Astrocyte (in vitro differentiated cells and primary cell): ENCODE results near the gene NET1. TPM values are rescaled to one million over a fixed set of nuclear protein-coding genes. Genes with fewer than 3 reads are reported as not detected.

Source experiments
- DNase-seq: peaks from one replicate; pipeline ENCODE4 v3.0.0-alpha.2; 2010; ENCODE audit warnings: low read depth
- FAIRE-seq: peaks from 2 replicates; lab custom pipeline; 2011; peaks lifted over from hg19 to GRCh38; lab: Jason Lieb, UNC
- H2AFZ ChIP-seq: 2 replicates; pipeline ENCODE4 v1.6.0; 2012; ENCODE audit warnings: low read depth, low read length, inconsistent platforms
- H3K27ac ChIP-seq: 2 replicates; pipeline ENCODE4 v1.5.1; 2011; ENCODE audit warnings: low read depth, low read length, inconsistent platforms
- H3K27me3 ChIP-seq: 2 replicates; pipeline ENCODE4 v1.6.0; 2011; ENCODE audit warnings: low read length, inconsistent platforms; ENCODE audit not compliant: insufficient read depth
- H3K36me3 ChIP-seq: 2 replicates; pipeline ENCODE4 v1.5.1; 2011; ENCODE audit warnings: low read length, inconsistent platforms; ENCODE audit not compliant: insufficient read depth
- H3K4me1 ChIP-seq: 2 replicates; pipeline ENCODE4 v1.5.1; 2011; ENCODE audit warnings: low read length, inconsistent platforms; ENCODE audit not compliant: insufficient read depth
- H3K4me2 ChIP-seq: 2 replicates; pipeline ENCODE4 v1.6.0; 2012; ENCODE audit warnings: low read length, inconsistent platforms
- H3K4me3 ChIP-seq: 2 replicates; pipeline ENCODE4 v1.5.1; 2011; ENCODE audit warnings: low read depth, mild to moderate bottlenecking, low read length, inconsistent platforms; ENCODE audit not compliant: insufficient read depth
- H3K79me2 ChIP-seq: 2 replicates; pipeline ENCODE4 v1.6.0; 2012; ENCODE audit warnings: mild to moderate bottlenecking, low read length, inconsistent platforms; ENCODE audit not compliant: insufficient read depth
- H3K9ac ChIP-seq: 2 replicates; pipeline ENCODE4 v1.6.0; 2012; ENCODE audit warnings: mild to moderate bottlenecking, low read length, inconsistent platforms
- H3K9me3 ChIP-seq: 2 replicates; pipeline ENCODE4 v1.5.1; 2012; ENCODE audit warnings: low read depth, mild to moderate bottlenecking, low read length, inconsistent platforms; ENCODE audit not compliant: insufficient read depth
- H4K20me1 ChIP-seq: 2 replicates; pipeline ENCODE4 v1.6.0; 2012; ENCODE audit warnings: low read length, inconsistent platforms; ENCODE audit not compliant: insufficient read depth
- H3K27ac Mint-ChIP-seq: one replicate; pipeline ENCODE4 v1.8.0; 2021; ENCODE audit warnings: mild to moderate bottlenecking, mixed read lengths; ENCODE audit not compliant: unreplicated experiment
- H3K27me3 Mint-ChIP-seq: one replicate; pipeline ENCODE4 v1.8.0; 2021; ENCODE audit warnings: low read depth, mixed read lengths; ENCODE audit not compliant: unreplicated experiment
- H3K36me3 Mint-ChIP-seq: one replicate; pipeline ENCODE4 v1.8.0; 2021; ENCODE audit warnings: low read depth, mixed read lengths; ENCODE audit not compliant: unreplicated experiment
- H3K4me1 Mint-ChIP-seq: one replicate; pipeline ENCODE4 v1.8.0; 2021; ENCODE audit warnings: low read depth, mixed read lengths; ENCODE audit not compliant: unreplicated experiment
- H3K4me3 Mint-ChIP-seq: one replicate; pipeline ENCODE4 v1.8.0; 2021; ENCODE audit warnings: mild to moderate bottlenecking, moderate library complexity, mixed read lengths; ENCODE audit not compliant: unreplicated experiment
- H3K9me3 Mint-ChIP-seq: one replicate; pipeline ENCODE4 v1.8.0; 2021; ENCODE audit warnings: mild to moderate bottlenecking, mixed read lengths; ENCODE audit not compliant: unreplicated experiment
- EZH2 ChIP-seq: IDR thresholded peaks from 2 replicates; pipeline ENCODE4 v1.6.1; 2012; ENCODE audit warnings: mild to moderate bottlenecking, low read length, inconsistent platforms; ENCODE audit not compliant: insufficient read depth
- total RNA-seq: library from RNA; stranded (reverse); gene quantifications from 2 replicates; pipeline ENCODE4 v1.2.1, GENCODE V29; 2021
- TF ChIP-seq, protein P1 (sequence below): IDR thresholded peaks from 2 replicates; pipeline ENCODE4 v1.5.1; 2011; ENCODE audit warnings: low read depth, mild to moderate bottlenecking, inconsistent platforms, low read length, moderate library complexity; ENCODE audit not compliant: insufficient read depth

The NET1 gene
- total RNA-seq, 1 donor from 2014 or later = 43.5 TPM

DNA sequence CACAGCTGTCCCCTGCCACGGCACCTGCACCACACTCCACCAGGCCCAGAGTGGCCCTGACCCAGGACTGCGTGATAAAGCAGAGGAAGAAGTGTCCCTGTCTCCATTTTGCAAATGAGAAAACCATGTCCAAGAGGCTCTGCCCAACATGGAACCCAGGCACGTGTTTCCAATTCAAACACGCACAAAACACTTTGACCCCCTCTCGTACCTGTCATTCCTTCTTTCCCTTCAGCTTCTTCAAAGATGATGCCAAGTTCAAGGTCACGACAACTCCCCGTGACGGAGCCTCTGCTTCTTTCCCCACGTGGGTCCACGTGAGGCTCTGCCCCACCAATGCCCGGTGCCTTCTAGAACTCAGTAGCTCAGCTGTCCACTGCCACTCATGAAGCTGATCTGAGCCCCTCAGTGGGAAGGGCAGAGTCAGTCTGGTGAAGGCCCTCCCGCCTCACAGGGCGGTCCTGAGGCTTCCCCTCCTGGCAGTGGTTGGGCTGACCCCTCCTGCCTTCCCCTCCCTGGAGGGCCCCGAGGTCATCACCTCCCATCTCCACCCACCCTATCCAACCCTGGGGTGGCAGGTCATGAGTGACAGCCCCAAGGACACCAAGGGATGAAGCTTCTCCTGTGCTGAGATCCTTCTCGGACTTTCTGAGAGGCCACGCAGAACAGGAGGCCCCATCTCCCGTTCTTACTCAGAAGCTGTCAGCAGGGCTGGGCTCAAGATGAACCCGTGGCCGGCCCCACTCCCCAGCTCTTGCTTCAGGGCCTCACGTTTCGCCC lies 68.0 kb downstream of the NET1 start:
- H2AFZ ChIP-seq = no peak overlapping the region
- Mint-ChIP-seq H3K36me3 (peaks cover 2% of the 10 kb centered on the region), H3K4me3 (no peak overlapping the region), H3K9me3 (no peaks in the 10 kb centered on the region), H3K4me1 (peaks cover 3% of the 10 kb centered on the region), H3K27me3 (peaks cover 25% of the 10 kb centered on the region), H3K27ac (no peak overlapping the region)
- H4K20me1 ChIP-seq = no peaks in the 10 kb centered on the region
- no peaks in the 10 kb centered on the region for H3K4me1 ChIP-seq
- no peaks in the 10 kb centered on the region for H3K79me2 ChIP-seq
- no peak for FAIRE-seq
- no peak overlapping the region for H3K9ac ChIP-seq
- no peak overlapping the region for H3K4me3 ChIP-seq
- H3K36me3 ChIP-seq = no peaks in the 10 kb centered on the region
- no peak overlapping the region for H3K27ac ChIP-seq
- H3K9me3 ChIP-seq = peaks cover 2% of the 10 kb centered on the region
- DNase-seq = no peak
- H3K4me2 ChIP-seq = no peak overlapping the region
- no peak for TF ChIP-seq EZH2
- TF ChIP-seq, protein P1, sequence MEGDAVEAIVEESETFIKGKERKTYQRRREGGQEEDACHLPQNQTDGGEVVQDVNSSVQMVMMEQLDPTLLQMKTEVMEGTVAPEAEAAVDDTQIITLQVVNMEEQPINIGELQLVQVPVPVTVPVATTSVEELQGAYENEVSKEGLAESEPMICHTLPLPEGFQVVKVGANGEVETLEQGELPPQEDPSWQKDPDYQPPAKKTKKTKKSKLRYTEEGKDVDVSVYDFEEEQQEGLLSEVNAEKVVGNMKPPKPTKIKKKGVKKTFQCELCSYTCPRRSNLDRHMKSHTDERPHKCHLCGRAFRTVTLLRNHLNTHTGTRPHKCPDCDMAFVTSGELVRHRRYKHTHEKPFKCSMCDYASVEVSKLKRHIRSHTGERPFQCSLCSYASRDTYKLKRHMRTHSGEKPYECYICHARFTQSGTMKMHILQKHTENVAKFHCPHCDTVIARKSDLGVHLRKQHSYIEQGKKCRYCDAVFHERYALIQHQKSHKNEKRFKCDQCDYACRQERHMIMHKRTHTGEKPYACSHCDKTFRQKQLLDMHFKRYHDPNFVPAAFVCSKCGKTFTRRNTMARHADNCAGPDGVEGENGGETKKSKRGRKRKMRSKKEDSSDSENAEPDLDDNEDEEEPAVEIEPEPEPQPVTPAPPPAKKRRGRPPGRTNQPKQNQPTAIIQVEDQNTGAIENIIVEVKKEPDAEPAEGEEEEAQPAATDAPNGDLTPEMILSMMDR = no peak
- peaks cover 1% of the 10 kb centered on the region for H3K27me3 ChIP-seq

DNA sequence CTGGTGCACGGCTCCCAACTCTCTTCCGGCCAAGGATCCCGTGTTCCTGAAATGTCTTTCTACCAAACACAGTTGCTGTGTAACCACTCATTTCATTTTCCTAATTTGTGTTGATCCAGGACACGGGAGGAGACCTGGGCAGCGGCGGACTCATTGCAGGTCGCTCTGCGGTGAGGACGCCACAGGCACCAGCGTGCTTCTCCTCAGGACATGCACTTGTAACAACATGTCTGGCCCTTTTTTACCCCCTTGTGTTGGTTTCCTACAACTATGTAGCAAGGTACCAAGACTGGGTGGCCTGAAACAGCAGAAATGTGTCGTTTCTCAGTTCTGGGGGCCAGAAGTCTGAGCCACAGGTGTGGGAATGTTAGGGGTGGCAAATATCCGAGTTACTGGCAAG lies 68.8 kb downstream of the NET1 start:
- peaks cover 3% of the 10 kb centered on the region for H3K4me1 Mint-ChIP-seq
- Histone ChIP-seq H3K4me2 (no peak overlapping the region), H3K27me3 (peaks cover 5% of the 10 kb centered on the region), H3K4me1 (no peaks in the 10 kb centered on the region), H2AFZ (no peak overlapping the region), H3K36me3 (no peaks in the 10 kb centered on the region), H3K27ac (no peak overlapping the region), H3K4me3 (no peak overlapping the region), H3K9me3 (peaks cover 2% of the 10 kb centered on the region), H3K9ac (no peak overlapping the region), H3K79me2 (no peaks in the 10 kb centered on the region), H4K20me1 (no peaks in the 10 kb centered on the region)
- H3K27me3 Mint-ChIP-seq = peaks cover 30% of the 10 kb centered on the region
- no peak for DNase-seq
- no peaks in the 10 kb centered on the region for H3K9me3 Mint-ChIP-seq
- H3K36me3 Mint-ChIP-seq = peaks cover 2% of the 10 kb centered on the region
- no peak overlapping the region for H3K4me3 Mint-ChIP-seq
- FAIRE-seq = no peak
- no peak overlapping the region for H3K27ac Mint-ChIP-seq
- TF ChIP-seq, protein P1 = no peak
- TF ChIP-seq EZH2 = no peak

DNA sequence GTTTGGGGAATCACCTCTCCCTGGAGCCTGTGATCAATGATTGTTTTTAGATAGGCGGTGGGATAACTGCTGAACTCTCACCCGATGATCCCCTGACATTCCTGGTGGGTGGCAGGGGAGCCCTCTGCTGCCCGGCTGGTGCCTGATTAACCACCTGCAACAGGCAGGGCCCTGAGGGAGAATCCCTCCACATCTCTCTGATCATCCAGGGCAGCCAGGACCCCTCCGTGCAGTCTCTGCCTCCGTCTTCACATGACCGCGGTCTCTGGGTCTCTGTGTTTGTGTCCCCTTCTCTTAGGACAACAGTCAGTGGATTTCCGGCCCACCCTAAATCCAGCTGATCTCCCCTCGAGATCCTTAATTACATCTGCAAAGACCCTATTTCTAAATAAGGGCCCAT lies 69.7 kb downstream of the NET1 start:
- no peaks in the 10 kb centered on the region for H3K4me1 Mint-ChIP-seq
- no peaks in the 10 kb centered on the region for H3K36me3 ChIP-seq
- no peak overlapping the region for H3K4me3 ChIP-seq
- no peak overlapping the region for H3K4me3 Mint-ChIP-seq
- no peak overlapping the region for H3K4me2 ChIP-seq
- no peaks in the 10 kb centered on the region for H3K9me3 Mint-ChIP-seq
- no peak overlapping the region for H3K27ac ChIP-seq
- peaks cover 2% of the 10 kb centered on the region for H3K9me3 ChIP-seq
- peaks cover 29% of the 10 kb centered on the region for H3K27me3 Mint-ChIP-seq
- FAIRE-seq = no peak
- no peak overlapping the region for H3K27ac Mint-ChIP-seq
- no peak overlapping the region for H2AFZ ChIP-seq
- no peaks in the 10 kb centered on the region for H3K79me2 ChIP-seq
- TF ChIP-seq EZH2 = no peak
- peaks cover 5% of the 10 kb centered on the region for H3K27me3 ChIP-seq
- no peak for DNase-seq
- no peak overlapping the region for H3K9ac ChIP-seq
- H3K36me3 Mint-ChIP-seq = peaks cover 2% of the 10 kb centered on the region
- no peaks in the 10 kb centered on the region for H4K20me1 ChIP-seq
- H3K4me1 ChIP-seq = no peaks in the 10 kb centered on the region
